Measurements from ENCODE around the gene NCOA6.
"Not testable (repeated sequence)": the region's sequence is repeated elsewhere in the genome, so short reads cannot be mapped to it uniquely, and the experiment has no call there.

The NCOA6 gene

DNA sequence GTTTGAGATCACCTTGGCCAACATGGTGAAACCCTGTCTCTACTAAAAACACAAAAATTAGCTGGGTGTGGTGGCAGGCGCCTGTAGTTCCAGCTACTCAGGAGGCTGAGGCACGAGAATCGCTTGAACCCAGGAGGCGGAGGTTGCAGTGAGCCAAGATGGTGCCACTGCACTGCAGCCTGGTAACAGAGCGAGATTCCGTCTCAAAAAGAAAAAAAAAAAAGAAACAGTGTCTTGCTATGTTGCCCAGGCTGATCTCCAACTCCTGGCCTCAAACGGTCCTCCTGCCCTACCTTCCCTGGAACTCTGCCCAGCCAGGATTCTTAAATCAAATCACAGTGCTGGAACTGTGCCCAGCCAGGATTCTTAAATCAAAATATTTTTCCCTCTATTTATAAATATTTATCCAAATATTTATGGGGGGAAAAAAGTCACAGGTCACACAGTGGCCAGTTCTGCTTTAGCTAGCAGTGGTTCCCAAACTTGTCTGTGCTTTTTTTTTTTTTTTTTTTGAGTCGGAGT is 17.4 kb downstream of the NCOA6 start:
- not testable (repeated sequence) for H3K27ac Mint-ChIP-seq, H3K4me3 Mint-ChIP-seq, H3K36me3 Mint-ChIP-seq, ATAC-seq, H3K9me3 Mint-ChIP-seq, H3K27me3 Mint-ChIP-seq
- peaks cover 24% of the 10 kb centered on the region for H3K4me1 Mint-ChIP-seq

DNA sequence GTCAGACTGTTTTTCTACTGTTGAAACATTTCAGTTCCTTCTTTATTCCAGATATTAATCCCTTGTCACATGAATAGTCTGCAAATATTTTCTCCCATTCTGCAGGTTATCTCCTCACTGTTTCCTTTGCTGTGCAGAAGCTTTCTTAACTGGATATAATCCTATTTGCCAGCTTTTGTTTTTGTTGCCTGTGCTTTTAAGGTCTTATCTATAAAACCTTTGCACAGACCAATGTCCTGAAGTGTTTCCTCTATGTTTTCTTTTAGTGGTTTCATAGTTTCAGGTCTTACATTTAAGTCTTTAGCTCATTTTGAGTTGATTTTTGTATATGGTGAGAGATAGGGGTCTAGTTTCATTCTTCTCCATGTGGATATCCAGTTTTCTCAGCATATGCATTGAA is 19.2 kb downstream of the NCOA6 start:
- Mint-ChIP-seq H3K4me1 (peaks cover 33% of the 10 kb centered on the region), H3K36me3 (peaks cover 9% of the 10 kb centered on the region), H3K27ac (no peak overlapping the region), H3K27me3 (no peaks in the 10 kb centered on the region), H3K9me3 (no peaks in the 10 kb centered on the region), H3K4me3 (no peak overlapping the region)
- ATAC-seq: no peak

DNA sequence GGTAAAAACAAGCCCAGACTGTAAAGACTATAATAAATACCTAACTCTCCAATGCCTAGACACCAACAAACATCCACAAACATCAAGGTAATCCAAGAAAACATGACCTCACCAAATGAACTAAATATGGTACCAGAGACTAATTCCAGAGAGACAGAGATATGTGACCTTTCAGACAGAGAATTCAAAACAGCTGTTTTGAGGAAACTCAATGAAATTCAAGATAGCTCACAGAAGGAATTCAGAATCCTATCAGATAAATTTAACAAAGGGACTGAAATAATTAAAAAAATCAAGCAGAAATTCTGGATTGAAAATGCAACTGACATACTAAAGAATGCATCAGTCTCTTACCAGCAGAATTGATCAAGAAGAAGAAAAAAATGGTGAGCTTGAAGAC is 26.6 kb downstream of the NCOA6 start:
- H3K27ac Mint-ChIP-seq: no peak overlapping the region
- H3K36me3 Mint-ChIP-seq: peaks cover 27% of the 10 kb centered on the region
- no peak for ATAC-seq
- H3K9me3 Mint-ChIP-seq: no peaks in the 10 kb centered on the region
- H3K4me1 Mint-ChIP-seq: peaks cover 54% of the 10 kb centered on the region
- no peaks in the 10 kb centered on the region for H3K27me3 Mint-ChIP-seq
- no peak overlapping the region for H3K4me3 Mint-ChIP-seq

DNA sequence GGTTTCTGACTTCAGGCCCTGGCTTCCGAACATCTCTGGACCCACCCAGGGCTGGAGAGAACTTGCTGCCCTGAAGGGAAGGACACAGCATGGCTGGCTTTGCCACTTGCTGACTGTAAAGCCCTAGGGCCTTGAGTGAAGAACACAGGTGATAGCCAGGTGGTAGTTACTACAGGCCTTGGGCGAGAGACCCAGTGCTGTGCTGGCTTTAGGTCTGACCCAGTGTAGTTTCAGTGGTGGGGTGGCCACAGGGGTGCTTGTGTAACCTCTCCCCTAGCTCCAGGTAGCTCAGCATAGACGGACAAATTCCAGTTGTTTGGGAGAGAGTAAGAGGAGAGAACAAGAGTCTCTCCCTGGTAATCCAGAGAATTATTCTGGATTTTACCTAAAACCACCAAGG is 27.1 kb downstream of the NCOA6 start:
- no peaks in the 10 kb centered on the region for H3K9me3 Mint-ChIP-seq
- no peak overlapping the region for H3K4me3 Mint-ChIP-seq
- no peak for ATAC-seq
- H3K4me1 Mint-ChIP-seq: peaks cover 54% of the 10 kb centered on the region
- peaks cover 27% of the 10 kb centered on the region for H3K36me3 Mint-ChIP-seq
- no peak overlapping the region for H3K27ac Mint-ChIP-seq
- no peaks in the 10 kb centered on the region for H3K27me3 Mint-ChIP-seq

DNA sequence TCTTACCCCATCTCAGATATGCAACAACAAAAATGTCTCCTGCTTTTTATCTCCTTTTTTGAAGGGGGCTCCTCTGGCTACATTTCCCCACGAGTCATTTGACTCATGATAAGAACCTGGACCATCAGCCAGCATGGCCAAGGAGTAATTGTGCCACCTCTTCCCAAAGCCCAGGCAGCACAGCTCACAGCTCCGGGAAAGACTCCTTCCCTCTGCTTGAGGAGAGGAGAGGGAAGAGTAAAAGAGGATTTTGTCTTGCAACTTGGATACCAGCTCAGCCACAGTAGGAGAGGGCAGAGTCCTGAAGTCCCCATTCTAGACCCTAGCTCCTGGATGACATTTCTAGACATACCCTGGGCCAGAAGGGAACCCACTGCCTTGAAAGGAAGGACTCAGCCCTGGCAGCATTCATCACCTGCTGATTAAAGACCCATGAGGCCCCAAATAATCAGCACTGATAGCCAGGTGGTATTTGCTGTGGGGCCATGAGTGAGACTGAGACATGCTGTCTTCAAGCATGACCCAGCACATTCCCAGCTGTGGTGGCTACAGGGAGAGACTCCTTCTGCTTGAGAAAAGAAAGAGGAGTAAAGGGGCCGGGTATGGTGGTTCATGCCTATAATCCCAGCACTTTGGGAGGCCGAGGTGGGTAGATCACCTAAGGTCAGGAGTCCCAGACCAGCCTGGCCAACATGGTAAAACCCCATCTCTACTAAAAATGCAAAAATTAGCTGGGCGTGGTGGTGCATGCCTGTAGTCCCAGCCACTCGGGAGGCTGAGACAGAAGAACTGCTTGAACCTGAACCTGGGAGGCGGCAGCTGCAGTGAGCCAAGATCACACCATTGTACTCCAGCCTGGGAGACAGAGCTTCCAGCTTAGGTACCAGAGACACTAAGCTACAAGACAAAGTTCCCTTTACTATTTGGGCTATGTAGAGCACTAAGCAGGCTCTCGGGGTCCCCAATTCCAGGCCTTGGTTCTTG is 28.1 kb downstream of the NCOA6 start:
- ATAC-seq: no peak
- Mint-ChIP-seq H3K27me3 (no peaks in the 10 kb centered on the region), H3K36me3 (peaks cover 27% of the 10 kb centered on the region), H3K4me1 (peaks cover 54% of the 10 kb centered on the region), H3K9me3 (no peaks in the 10 kb centered on the region), H3K4me3 (no peak overlapping the region), H3K27ac (no peak overlapping the region)

DNA sequence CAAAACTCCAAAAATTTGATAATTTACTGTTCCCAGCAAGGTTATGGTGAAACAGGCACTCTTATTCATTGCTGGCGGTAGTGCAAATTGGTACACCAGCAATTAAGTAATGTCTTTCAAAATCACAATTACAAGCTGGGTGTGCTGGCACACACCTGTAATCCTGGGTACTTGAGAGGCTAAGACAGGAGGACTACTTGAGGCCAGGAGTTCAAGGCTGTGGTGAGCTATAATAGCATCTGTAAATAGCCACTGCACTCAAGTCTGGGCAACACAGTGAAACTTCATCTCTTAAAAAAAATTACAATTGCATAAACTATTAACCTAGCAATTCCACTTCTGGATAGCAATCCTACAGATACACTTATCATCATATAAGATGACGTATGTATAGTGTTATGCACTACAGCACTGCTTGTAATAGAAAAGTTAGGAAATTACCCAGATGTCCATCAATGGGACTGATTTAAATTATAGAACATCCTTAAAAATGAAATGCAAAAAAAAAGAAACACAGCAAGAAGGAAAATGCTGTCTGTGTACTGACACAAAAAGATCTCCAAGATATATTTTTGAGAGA is 31.4 kb downstream of the NCOA6 start:
- peaks cover 11% of the 10 kb centered on the region for H3K36me3 Mint-ChIP-seq
- H3K27ac Mint-ChIP-seq: no peak overlapping the region
- no peak for ATAC-seq
- no peak overlapping the region for H3K4me3 Mint-ChIP-seq
- no peaks in the 10 kb centered on the region for H3K27me3 Mint-ChIP-seq
- peaks cover 27% of the 10 kb centered on the region for H3K4me1 Mint-ChIP-seq
- no peaks in the 10 kb centered on the region for H3K9me3 Mint-ChIP-seq

DNA sequence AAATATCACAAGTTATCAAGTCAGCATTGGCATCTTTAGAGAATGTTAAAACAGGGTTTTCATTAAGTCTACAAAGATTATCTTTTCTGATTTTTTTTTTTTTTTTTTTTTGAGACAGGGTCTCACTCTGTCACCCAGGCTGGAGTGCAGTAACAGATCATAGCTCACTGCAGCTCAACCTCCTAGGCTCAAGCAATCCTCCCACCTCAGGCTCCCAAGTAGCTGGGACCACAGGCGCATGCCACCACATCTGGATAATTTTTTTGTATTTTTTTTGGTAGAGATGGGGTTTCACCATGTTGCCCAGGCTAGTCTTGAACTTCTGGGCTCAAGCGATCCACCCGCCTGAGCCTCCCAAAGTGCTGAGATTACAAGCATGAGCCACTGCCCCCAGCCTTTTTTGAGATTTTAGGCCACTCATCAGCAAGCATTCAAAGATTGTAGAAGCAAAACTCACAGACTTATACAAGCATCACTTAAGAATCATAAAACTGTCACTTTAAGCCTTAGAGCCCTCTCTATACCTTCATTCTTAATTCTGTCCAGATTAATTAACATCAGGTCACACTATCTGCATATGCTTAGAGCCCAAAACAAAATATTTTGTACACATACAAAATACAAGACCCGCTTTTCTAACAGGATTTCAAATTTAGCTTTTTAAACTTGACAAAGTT is 32.6 kb downstream of the NCOA6 start:
- H3K36me3 Mint-ChIP-seq: peaks cover 7% of the 10 kb centered on the region
- peaks cover 17% of the 10 kb centered on the region for H3K4me1 Mint-ChIP-seq
- H3K9me3 Mint-ChIP-seq: no peaks in the 10 kb centered on the region
- no peak overlapping the region for H3K27ac Mint-ChIP-seq
- no peak overlapping the region for H3K4me3 Mint-ChIP-seq
- ATAC-seq: no peak
- no peaks in the 10 kb centered on the region for H3K27me3 Mint-ChIP-seq

DNA sequence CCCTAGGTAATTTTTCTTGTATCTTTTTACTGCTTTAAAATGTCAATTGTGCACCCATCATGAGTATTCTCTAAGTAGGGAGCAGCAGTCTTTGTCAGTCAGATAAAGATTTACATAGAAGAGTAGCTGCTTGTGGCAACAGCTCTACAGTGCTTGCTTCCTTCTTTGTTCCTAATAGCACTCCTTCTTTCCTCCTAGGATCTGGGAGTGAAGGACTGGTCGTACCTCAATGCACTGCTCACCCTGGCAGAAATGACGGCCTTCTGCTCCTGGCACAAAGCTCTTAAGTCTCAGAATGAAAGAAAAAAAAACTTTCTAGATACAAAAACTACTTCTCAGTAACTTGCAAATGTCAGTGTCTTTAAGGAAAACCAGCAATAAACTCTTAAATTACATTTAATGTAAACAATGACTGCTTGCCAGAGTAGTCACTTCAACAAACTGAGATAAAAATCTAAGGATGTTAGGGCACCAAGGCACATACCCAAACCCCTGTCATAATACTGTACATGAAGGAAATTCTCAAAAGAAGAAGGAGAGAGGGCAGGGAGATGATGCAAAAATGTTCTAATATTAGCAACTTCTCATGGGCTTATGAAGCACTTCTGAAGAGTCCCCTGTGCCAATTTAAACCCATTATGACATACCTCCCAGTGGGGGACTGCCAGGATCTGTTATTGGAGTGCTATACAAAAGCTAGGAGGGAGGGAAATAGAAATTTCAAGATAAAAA is 34.0 kb downstream of the NCOA6 start:
- H3K36me3 Mint-ChIP-seq: peaks cover 14% of the 10 kb centered on the region
- H3K27ac Mint-ChIP-seq: no peak overlapping the region
- no peaks in the 10 kb centered on the region for H3K27me3 Mint-ChIP-seq
- H3K4me1 Mint-ChIP-seq: peaks cover 17% of the 10 kb centered on the region
- H3K4me3 Mint-ChIP-seq: no peak overlapping the region
- no peaks in the 10 kb centered on the region for H3K9me3 Mint-ChIP-seq
- ATAC-seq: no peak

DNA sequence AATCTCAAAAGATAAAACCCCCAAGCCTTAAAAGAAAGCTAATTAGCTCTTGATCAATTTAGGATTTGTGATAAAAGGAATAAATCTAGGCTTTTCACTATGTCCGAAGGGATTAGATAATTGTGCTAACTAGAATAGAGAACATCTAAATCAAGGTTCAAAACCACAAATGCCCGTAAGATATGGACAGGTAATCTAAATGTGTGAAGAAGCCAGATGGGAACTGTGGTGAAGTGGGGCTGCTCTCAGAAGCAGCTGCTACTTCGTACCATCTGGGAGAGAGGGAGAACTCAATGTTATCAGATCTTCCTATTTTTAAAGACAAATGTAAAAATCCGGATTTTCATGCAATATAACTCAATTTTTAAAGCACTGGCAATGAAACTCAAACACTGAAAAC is 44.2 kb downstream of the NCOA6 start:
- no peak for ATAC-seq

DNA sequence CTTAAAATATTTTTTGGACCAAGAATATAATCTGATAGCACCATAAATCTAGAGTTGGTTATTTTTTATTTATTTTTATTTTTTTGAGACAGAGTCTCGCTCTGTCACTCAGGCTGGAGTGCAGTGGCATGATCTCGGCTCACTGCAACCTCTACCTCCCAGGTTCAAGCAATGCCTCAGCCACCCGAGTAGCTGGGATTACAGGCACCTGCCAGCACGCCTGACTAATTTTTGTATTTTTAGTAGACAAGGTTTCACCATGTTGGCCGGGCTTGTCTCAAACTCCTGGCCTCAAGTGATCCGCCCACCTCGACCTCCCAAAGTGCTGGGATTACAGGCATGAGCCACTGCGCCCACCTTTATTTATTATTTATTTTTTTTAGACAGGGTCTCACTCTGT is 45.2 kb downstream of the NCOA6 start:
- not testable (repeated sequence) for H3K27me3 Mint-ChIP-seq, H3K4me3 Mint-ChIP-seq, H3K4me1 Mint-ChIP-seq, H3K27ac Mint-ChIP-seq, H3K36me3 Mint-ChIP-seq, H3K9me3 Mint-ChIP-seq, ATAC-seq

More for the DNA sequence above, 44.2 kb downstream of the NCOA6 start:
- Mint-ChIP-seq H3K36me3 (peaks cover 8% of the 10 kb centered on the region), H3K27ac (no peak overlapping the region), H3K9me3 (no peaks in the 10 kb centered on the region), H3K4me1 (no peaks in the 10 kb centered on the region), H3K4me3 (no peak overlapping the region), H3K27me3 (no peaks in the 10 kb centered on the region)

DNA sequence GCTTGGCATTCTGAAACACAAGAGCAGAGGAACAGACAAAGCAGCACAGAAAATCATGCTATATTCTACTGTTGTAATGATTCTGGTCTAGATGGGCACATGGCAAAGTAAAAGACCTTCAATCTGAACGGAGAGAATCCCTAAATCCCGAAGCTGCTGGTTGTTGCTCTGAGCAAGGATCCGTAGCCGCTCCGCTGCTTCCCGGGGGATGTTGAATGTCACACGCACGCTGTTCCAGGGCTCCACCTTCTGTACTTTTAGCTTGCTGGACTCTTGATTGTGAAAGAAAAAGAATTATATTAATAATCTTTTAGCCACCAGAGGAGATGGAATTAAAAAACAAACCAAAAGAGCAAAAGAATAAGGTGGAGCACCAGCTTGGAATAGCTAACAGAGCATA is 49.3 kb downstream of the NCOA6 start:
- Mint-ChIP-seq H3K27ac (no peak overlapping the region), H3K9me3 (no peaks in the 10 kb centered on the region), H3K4me3 (no peak overlapping the region), H3K27me3 (no peaks in the 10 kb centered on the region), H3K36me3 (peaks cover 36% of the 10 kb centered on the region), H3K4me1 (no peaks in the 10 kb centered on the region)
- no peak for ATAC-seq

DNA sequence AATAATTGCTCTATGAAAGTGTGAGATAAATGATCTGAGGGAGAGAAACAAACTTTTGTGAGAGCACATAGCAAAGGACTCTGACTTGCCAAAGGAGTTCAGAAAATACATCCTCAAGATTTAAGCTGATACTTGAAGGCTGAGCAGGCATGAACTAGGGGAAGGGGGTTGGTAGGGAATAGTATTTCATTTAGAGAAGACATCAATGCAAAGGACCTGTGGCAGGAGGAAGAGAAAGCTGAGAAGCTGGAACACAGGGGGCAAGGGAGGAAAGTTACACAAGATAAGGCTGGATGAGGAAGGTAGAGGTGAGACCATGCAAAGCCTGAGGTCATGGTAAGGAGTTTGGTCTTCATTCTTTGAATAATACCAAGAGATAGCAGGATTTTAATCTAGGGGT is 50.6 kb downstream of the NCOA6 start:
- no peak overlapping the region for H3K27ac Mint-ChIP-seq
- no peak overlapping the region for H3K4me3 Mint-ChIP-seq
- ATAC-seq: no peak
- no peaks in the 10 kb centered on the region for H3K4me1 Mint-ChIP-seq
- no peaks in the 10 kb centered on the region for H3K9me3 Mint-ChIP-seq
- H3K27me3 Mint-ChIP-seq: no peaks in the 10 kb centered on the region
- H3K36me3 Mint-ChIP-seq: peaks cover 36% of the 10 kb centered on the region

DNA sequence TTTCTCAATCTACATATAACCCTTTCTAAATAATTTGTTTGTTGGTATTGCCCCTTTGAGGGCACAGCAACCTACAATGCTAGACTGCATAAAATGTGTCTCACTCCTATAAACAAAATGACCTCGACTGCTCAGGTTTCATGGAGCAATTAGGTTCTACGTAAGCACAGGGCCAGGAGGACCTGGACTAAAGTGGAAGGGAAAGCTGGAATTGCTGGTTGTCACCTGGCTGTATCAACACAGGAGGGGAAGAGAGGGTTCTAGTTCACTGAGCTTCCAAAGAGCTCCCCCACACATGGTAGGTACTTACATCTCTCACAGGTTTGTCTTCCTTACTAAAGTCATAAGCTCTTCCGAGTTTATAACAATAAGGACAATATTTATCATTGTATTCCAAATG is 51.0 kb downstream of the NCOA6 start:
- Mint-ChIP-seq H3K36me3 (peaks cover 36% of the 10 kb centered on the region), H3K4me3 (no peak overlapping the region), H3K27me3 (no peaks in the 10 kb centered on the region), H3K4me1 (no peaks in the 10 kb centered on the region), H3K27ac (no peak overlapping the region), H3K9me3 (no peaks in the 10 kb centered on the region)
- no peak for ATAC-seq

DNA sequence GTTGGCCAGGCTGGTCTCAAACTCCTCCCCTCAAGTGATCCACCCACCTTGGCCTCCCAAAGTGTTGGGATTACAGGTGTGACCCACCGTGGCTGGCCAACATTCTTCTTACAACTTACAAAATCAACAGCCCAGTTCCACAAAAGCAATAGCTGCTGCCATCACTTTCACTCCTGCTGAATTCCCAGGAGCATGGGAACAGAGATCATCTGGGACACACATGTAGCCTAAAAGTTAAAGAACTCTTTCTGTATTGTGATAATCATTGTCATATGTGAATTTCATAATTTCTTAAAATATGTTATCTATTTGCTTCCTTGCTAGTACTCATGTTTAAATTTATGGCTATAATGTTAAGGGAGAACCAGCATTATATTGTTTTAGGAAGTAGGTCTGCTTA is 51.7 kb downstream of the NCOA6 start:
- ATAC-seq: no peak
- no peak overlapping the region for H3K27ac Mint-ChIP-seq
- peaks cover 36% of the 10 kb centered on the region for H3K36me3 Mint-ChIP-seq
- no peak overlapping the region for H3K4me3 Mint-ChIP-seq
- H3K27me3 Mint-ChIP-seq: no peaks in the 10 kb centered on the region
- H3K9me3 Mint-ChIP-seq: no peaks in the 10 kb centered on the region
- no peaks in the 10 kb centered on the region for H3K4me1 Mint-ChIP-seq

DNA sequence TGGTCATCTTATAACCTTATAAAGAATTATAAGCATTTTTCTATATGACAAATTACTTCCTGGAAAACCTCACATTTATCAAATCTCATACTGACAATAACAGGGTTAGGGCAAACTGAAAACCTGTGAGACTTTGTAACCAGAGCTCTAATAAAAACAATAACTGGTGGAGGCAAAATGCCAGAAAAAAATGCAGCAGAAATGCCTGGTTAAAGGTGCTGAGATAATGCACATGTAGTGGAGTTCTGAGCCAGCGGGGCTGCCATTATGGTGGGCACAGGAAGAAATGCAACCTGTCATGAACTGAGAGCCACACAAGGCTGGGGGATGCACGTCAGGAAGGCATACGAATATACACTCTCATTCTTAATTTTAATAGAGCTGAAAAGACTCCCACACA is 53.0 kb downstream of the NCOA6 start:
- no peak for ATAC-seq
- Mint-ChIP-seq H3K4me3 (no peak overlapping the region), H3K4me1 (no peaks in the 10 kb centered on the region), H3K27me3 (no peaks in the 10 kb centered on the region), H3K27ac (no peak overlapping the region), H3K36me3 (peaks cover 38% of the 10 kb centered on the region), H3K9me3 (no peaks in the 10 kb centered on the region)
